KMS-11 (cell line): ENCODE results near the gene SKI.
A peak's percentile ranks its signal among the peaks of the same experiment; 100 is the strongest.

ENCODE experiments used
- H2AFZ ChIP-seq: fragments of 200-600 bp; sonication (generic); 2 replicates; pipeline ENCODE4 v1.6.1; 2016; ENCODE audit warnings: antibody characterized with exemption, mixed run types, low read depth
- H3K27ac ChIP-seq: fragments of 200-600 bp; sonication (generic); 2 replicates; pipeline ENCODE4 v1.6.1; 2016; ENCODE audit warnings: mild to moderate bottlenecking, mixed run types
- H3K27me3 ChIP-seq: fragments of 200-600 bp; sonication (generic); 2 replicates; pipeline ENCODE4 v1.6.1; 2017; ENCODE audit warnings: mild to moderate bottlenecking, low read depth, mixed run types, moderate library complexity; ENCODE audit not compliant: insufficient read depth
- H3K36me3 ChIP-seq: fragments of 200-600 bp; sonication (generic); 2 replicates; pipeline ENCODE4 v1.6.1; 2017; ENCODE audit warnings: mild to moderate bottlenecking, mixed run types; ENCODE audit not compliant: insufficient read depth
- H3K4me1 ChIP-seq: fragments of 200-600 bp; sonication (generic); 2 replicates; pipeline ENCODE4 v1.6.1; 2016; ENCODE audit warnings: mild to moderate bottlenecking, low read depth, mixed run types; ENCODE audit not compliant: poor library complexity, severe bottlenecking
- H3K4me2 ChIP-seq: fragments of 200-600 bp; sonication (generic); 2 replicates; pipeline ENCODE4 v1.7.0; 2016; ENCODE audit warnings: mild to moderate bottlenecking, mixed run types
- H3K4me3 ChIP-seq: fragments of 200-600 bp; sonication (generic); IDR thresholded peaks from 2 replicates; pipeline ENCODE4 v1.6.1; 2017; ENCODE audit warnings: low read depth, low read length, mixed read lengths; ENCODE audit not compliant: insufficient read depth
- H3K79me2 ChIP-seq: fragments of 200-600 bp; sonication (generic); 2 replicates; pipeline ENCODE4 v1.6.1; 2016; ENCODE audit warnings: low read depth, mixed run types; ENCODE audit not compliant: insufficient read depth
- H3K9ac ChIP-seq: fragments of 200-600 bp; sonication (generic); 2 replicates; pipeline ENCODE4 v1.6.1; 2016; ENCODE audit warnings: mild to moderate bottlenecking, mixed run types
- H4K20me1 ChIP-seq: fragments of 200-600 bp; sonication (generic); 2 replicates; pipeline ENCODE4 v1.6.1; 2016; ENCODE audit warnings: mild to moderate bottlenecking, mixed run types; ENCODE audit not compliant: insufficient read depth
- TF ChIP-seq, protein P1 (sequence below): fragments of 200-600 bp; sonication (generic); conservative IDR thresholded peaks from 2 replicates; pipeline ENCODE4 v1.6.1; 2017; ENCODE audit warnings: low read depth, mild to moderate bottlenecking, antibody characterized with exemption, low read length, moderate library complexity, mixed read lengths

The SKI gene

DNA sequence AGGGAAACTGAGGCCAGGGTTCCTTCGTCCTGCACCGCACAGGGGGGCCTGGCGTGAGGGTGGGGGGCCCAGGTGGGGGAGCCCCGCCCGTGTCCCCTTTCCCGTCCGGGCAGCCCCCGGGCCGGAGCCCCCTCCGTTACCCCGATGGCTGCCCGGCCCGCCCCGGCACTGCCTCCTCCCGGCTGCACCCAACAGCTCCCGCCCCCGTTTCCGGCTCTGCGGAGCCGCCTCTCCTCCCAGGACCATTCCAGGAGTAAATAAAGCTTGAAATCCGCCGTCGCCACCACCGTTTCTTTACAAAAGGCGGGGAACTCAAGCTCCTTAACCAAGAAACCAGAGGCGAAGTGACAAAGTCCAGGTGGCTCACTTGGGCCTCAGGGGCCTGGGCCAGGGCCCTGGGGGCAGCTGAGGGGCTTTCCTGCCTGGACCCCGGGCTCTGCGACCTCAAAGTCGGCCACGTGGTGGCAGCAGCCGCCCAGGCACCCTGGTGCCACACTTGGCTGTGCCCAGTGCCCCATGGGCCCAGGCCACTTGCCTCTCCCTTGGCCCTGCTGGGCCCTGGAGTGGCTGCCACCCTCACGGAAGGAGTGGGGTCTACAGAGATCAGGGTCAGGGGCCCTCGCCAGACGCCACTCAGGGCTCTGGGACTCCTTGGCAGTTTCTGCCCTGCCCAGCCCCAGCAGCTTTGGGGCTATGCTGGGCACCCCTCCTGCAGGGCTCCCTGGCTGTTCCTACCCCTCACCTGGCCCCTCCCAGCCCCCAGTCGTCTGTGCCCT, 33.0 kb upstream of the SKI start:
- Histone ChIP-seq H3K9ac (no peak overlapping the region; the same call in 1 of the 2 replicates), H3K79me2 (no peaks in the 10 kb centered on the region), H3K4me1 (no peaks in the 10 kb centered on the region), H3K27me3 (peaks cover 56% of the 10 kb centered on the region), H3K4me3 (no peak overlapping the region), H4K20me1 (no peaks in the 10 kb centered on the region), H3K4me2 (peak overlapping the region; percentile 82), H2AFZ (peak overlapping the region; percentile 85), H3K36me3 (no peaks in the 10 kb centered on the region), H3K27ac (0 out of 2 replicates have a peak overlapping the region, but pooled peaks have one; percentile 11)
- TF ChIP-seq, protein P1, sequence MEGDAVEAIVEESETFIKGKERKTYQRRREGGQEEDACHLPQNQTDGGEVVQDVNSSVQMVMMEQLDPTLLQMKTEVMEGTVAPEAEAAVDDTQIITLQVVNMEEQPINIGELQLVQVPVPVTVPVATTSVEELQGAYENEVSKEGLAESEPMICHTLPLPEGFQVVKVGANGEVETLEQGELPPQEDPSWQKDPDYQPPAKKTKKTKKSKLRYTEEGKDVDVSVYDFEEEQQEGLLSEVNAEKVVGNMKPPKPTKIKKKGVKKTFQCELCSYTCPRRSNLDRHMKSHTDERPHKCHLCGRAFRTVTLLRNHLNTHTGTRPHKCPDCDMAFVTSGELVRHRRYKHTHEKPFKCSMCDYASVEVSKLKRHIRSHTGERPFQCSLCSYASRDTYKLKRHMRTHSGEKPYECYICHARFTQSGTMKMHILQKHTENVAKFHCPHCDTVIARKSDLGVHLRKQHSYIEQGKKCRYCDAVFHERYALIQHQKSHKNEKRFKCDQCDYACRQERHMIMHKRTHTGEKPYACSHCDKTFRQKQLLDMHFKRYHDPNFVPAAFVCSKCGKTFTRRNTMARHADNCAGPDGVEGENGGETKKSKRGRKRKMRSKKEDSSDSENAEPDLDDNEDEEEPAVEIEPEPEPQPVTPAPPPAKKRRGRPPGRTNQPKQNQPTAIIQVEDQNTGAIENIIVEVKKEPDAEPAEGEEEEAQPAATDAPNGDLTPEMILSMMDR = peak; percentile 70; the same call in 1 of the 2 replicates

DNA sequence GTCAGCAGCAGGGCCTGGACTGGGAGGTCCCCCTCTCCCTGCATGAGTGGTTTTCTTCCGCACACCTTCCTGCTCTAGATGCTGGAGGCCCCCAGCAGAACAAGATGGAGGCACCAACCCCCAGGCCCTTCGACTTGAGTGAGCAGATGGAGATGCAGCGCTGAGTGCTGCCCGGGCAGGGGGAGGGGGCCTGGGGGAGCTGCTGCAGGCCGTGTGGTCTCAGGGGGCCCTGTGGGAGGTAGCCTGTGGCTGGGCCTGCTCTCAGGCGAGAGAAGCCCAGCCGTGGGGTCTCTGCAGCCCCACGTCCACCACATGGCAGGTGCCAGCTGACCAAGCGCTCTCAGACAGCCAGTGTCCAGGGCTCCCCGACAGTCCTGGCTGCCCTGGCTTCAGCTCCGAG, 32.3 kb upstream of the SKI start:
- H3K4me2 ChIP-seq = no peak overlapping the region

DNA sequence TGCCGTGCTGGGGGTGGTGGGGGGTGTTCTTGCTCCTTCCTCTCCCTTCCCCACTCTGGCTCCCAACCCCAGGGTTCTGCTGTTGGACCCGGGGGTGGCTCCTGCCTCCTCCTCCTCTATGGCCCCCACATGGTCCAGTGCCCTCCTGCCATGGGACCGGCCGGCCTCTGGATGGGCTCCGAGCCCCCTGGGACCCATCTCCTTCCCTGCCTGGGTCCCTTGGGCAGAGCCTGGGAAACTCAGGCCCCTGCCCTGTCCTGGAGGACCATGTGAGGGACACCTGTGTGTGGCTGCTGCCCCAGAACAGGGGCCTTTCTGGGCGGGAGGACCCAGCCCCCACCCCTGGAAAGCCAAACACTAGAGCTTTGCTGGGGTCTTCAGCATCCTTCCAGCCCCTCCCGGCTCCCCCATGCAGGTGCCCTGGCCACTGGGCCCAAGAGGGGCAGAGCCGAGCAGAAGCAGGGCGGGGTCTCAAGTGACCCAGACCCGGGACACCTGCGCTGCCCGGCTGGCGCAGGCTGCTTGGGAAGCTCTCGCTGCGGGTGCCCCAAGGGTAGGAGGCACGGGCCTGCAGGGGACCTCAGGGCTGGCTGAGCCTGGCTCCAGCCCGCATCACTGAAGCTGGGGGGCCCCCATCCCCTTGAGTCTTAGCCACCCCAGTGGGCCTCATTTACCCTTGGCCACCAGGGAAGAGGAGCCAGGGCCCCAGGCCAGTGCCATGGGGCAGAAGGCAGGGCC, 31.0 kb upstream of the SKI start:
- H3K4me3 ChIP-seq = no peak overlapping the region
- no peaks in the 10 kb centered on the region for H3K36me3 ChIP-seq
- no peaks in the 10 kb centered on the region for H3K4me1 ChIP-seq
- H4K20me1 ChIP-seq = no peaks in the 10 kb centered on the region
- H3K79me2 ChIP-seq = no peaks in the 10 kb centered on the region
- no peak overlapping the region for H2AFZ ChIP-seq
- H3K27me3 ChIP-seq = peaks cover 72% of the 10 kb centered on the region
- TF ChIP-seq, protein P1 = no peak
- no peak overlapping the region for H3K4me2 ChIP-seq
- H3K27ac ChIP-seq = no peak overlapping the region
- no peak overlapping the region for H3K9ac ChIP-seq

More for the DNA sequence above, 32.3 kb upstream of the SKI start:
- TF ChIP-seq, protein P1 = no peak
- H4K20me1 ChIP-seq = no peaks in the 10 kb centered on the region
- H2AFZ ChIP-seq = no peak overlapping the region
- no peak overlapping the region for H3K4me3 ChIP-seq
- H3K79me2 ChIP-seq = no peaks in the 10 kb centered on the region
- peaks cover 62% of the 10 kb centered on the region for H3K27me3 ChIP-seq
- H3K9ac ChIP-seq = no peak overlapping the region
- no peak overlapping the region for H3K27ac ChIP-seq
- H3K36me3 ChIP-seq = no peaks in the 10 kb centered on the region
- no peaks in the 10 kb centered on the region for H3K4me1 ChIP-seq

DNA sequence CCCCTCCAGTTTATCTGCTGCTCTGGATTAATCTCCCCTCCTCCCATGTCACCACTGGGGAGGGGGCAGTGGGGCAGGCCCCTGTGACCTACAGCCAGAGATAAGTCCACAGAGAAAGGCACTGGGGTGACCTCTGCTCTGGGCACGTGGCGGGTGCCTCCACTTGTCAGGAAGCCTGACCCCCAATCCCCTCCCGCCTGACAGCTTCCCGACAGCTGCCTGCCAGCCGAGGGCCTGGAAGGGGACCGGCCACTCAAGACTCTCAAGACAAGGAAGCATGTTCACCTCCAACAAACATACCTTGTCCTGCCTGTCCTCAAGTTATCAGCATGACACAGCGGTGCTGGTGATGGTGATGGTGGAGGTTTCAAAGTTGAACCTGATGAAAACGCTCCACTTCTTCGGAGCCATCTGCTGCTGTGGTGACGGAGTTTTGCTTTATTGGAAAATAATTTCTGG, 30.4 kb upstream of the SKI start:
- H3K4me3 ChIP-seq = no peak overlapping the region
- H3K4me2 ChIP-seq = no peak overlapping the region
- H3K79me2 ChIP-seq = no peaks in the 10 kb centered on the region
- no peak overlapping the region for H2AFZ ChIP-seq
- no peaks in the 10 kb centered on the region for H3K36me3 ChIP-seq
- TF ChIP-seq, protein P1 = no peak
- peaks cover 72% of the 10 kb centered on the region for H3K27me3 ChIP-seq
- no peaks in the 10 kb centered on the region for H4K20me1 ChIP-seq
- H3K4me1 ChIP-seq = no peaks in the 10 kb centered on the region
- H3K9ac ChIP-seq = no peak overlapping the region
- no peak overlapping the region for H3K27ac ChIP-seq
